HepG2 (cell line): ENCODE measurements around the gene HNRNPR. TPM values are rescaled to one million over a fixed set of nuclear protein-coding genes. Genes with fewer than 3 reads are reported as not detected.

ENCODE experiments used
- GFI1 ChIP-seq: sonication (generic); formaldehyde crosslinking; IDR thresholded peaks from 2 replicates; pipeline ENCODE4 v1.5.0; 2020; ENCODE audit warnings: missing genetic modification reagents, mild to moderate bottlenecking, borderline replicate concordance
- GLMP ChIP-seq: sonication (generic); formaldehyde crosslinking; IDR thresholded peaks from 2 replicates; pipeline ENCODE4 v1.9.0; 2021; ENCODE audit warnings: missing genetic modification reagents, mild to moderate bottlenecking, borderline replicate concordance
- HNRNPLL ChIP-seq: fragments of 200-400 bp; formaldehyde crosslinking; IDR thresholded peaks from 2 replicates; pipeline ENCODE4 v1.6.1; 2017; ENCODE audit warnings: mild to moderate bottlenecking, low read depth, low read length; ENCODE audit not compliant: poor library complexity, severe bottlenecking
- IRF1 ChIP-seq: sonication (generic); formaldehyde crosslinking; IDR thresholded peaks from 2 replicates; pipeline ENCODE4 v1.4.0; 2020; ENCODE audit warnings: low read depth, mild to moderate bottlenecking, missing genetic modification reagents
- PLSCR1 ChIP-seq: sonication (generic); formaldehyde crosslinking; IDR thresholded peaks from 2 replicates; pipeline ENCODE4 v1.5.0; 2020; ENCODE audit warnings: missing genetic modification reagents, mild to moderate bottlenecking, borderline replicate concordance
- SOX13 ChIP-seq, 3 experiments: fragments of 450-650 bp in 1 of 3; sonication (generic) in 1 of 3; formaldehyde crosslinking in 1 of 3; IDR thresholded peaks in 2 of 3; conservative IDR thresholded peaks in 1 of 3; 2 replicates each; pipeline versions ENCODE4 v1.5.0 to v1.6.1; 2016 to 2020; ENCODE audit warnings: antibody characterized with exemption in 1 of 3, mild to moderate bottlenecking in 1 of 3, missing compliant biosample characterization in 1 of 3, missing genetic modification reagents in 1 of 3, moderate library complexity in 1 of 3
- TIGD3 ChIP-seq: sonication (generic); formaldehyde crosslinking; IDR thresholded peaks from 2 replicates; pipeline ENCODE4 v1.5.1; 2020; ENCODE audit warnings: mild to moderate bottlenecking, missing genetic modification reagents, borderline replicate concordance
- ZBTB37 ChIP-seq: sonication (generic); formaldehyde crosslinking; IDR thresholded peaks from 2 replicates; pipeline ENCODE4 v1.4.0; 2020; ENCODE audit warnings: mild to moderate bottlenecking, missing genetic modification reagents
- ZFP36 ChIP-seq: fragments of 150-350 bp; IDR thresholded peaks from 2 replicates; pipeline ENCODE4 v1.6.1; 2018; ENCODE audit warnings: borderline replicate concordance, low read length, low read depth; ENCODE audit not compliant: partially characterized antibody
- ZFP41 ChIP-seq: sonication (generic); formaldehyde crosslinking; IDR thresholded peaks from 2 replicates; pipeline ENCODE4 v1.4.0; 2020; ENCODE audit warnings: mild to moderate bottlenecking, missing genetic modification reagents, borderline replicate concordance
- ZKSCAN1 ChIP-seq: fragments of 150-350 bp; IDR thresholded peaks from 2 replicates; pipeline ENCODE4 v1.6.1; 2014; ENCODE audit warnings: low read length
- ZNF343 ChIP-seq: sonication (generic); formaldehyde crosslinking; IDR thresholded peaks from 2 replicates; pipeline ENCODE4 v1.4.0; 2020; ENCODE audit warnings: mild to moderate bottlenecking, missing genetic modification reagents
- ZNF550 ChIP-seq: sonication (generic); formaldehyde crosslinking; IDR thresholded peaks from 2 replicates; pipeline ENCODE4 v1.4.0; 2020; ENCODE audit warnings: mild to moderate bottlenecking, missing genetic modification reagents, borderline replicate concordance
- ZNF616 ChIP-seq: sonication (generic); formaldehyde crosslinking; IDR thresholded peaks from 2 replicates; pipeline ENCODE4 v1.5.0; 2020; ENCODE audit warnings: low read depth, mild to moderate bottlenecking, missing genetic modification reagents
- ZNF710 ChIP-seq: sonication (generic); formaldehyde crosslinking; IDR thresholded peaks from 2 replicates; pipeline ENCODE4 v1.5.0; 2020; ENCODE audit warnings: mild to moderate bottlenecking, missing genetic modification reagents, borderline replicate concordance
- polyA plus RNA-seq, 8 experiments: library from polyadenylated mRNA; depleted of rRNA in 3 of 8; stranded (reverse) in 7 of 8; unstranded in 1 of 8; fragments of >200 nt; fragmentation: Illumina TruSeq in 4 of 8; extraction: Trizol in 4 of 8; gene quantifications; 2 replicates each; pipeline versions ENCODE4 v1.2.1 to v1.2.3, GENCODE V29; 2011 to 2016; ENCODE audit warnings: low read depth in 4 of 8, missing spikeins in 1 of 8, mixed read lengths in 1 of 8; ENCODE audit not compliant: insufficient read depth in 1 of 8
- total RNA-seq, 5 experiments: library from RNA; depleted of rRNA; stranded (reverse); fragments of >200 nt; fragmentation: Illumina TruSeq; extraction: Trizol; gene quantifications; 2 replicates each; pipeline ENCODE4 v1.2.3, GENCODE V29; 2016; ENCODE audit warnings: low read depth in 1 of 5
- TF ChIP-seq, protein P1 (sequence below): IDR thresholded peaks from 2 replicates; pipeline ENCODE4 v1.6.1; 2018; ENCODE audit warnings: missing genetic modification reagents, mild to moderate bottlenecking, missing compliant biosample characterization

Gene HNRNPR
- total and polyA plus RNA-seq, 2 of the 13 experiments (the other 11 are each of a cell fraction or from before 2014, with no cell fraction given), result 133 to 216 TPM

GRCh38 chr1:23344111-23344986 lies at the start of gene HNRNPR (continued):
- TF ChIP-seq, protein P1, sequence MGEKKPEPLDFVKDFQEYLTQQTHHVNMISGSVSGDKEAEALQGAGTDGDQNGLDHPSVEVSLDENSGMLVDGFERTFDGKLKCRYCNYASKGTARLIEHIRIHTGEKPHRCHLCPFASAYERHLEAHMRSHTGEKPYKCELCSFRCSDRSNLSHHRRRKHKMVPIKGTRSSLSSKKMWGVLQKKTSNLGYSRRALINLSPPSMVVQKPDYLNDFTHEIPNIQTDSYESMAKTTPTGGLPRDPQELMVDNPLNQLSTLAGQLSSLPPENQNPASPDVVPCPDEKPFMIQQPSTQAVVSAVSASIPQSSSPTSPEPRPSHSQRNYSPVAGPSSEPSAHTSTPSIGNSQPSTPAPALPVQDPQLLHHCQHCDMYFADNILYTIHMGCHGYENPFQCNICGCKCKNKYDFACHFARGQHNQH (CRISPR knock-in tag), result peak; percentile 81
- TF ChIP-seq IRF1 (CRISPR knock-in tag) (no peak), ZKSCAN1 (no peak), PLSCR1 (no peak), ZNF343 (CRISPR knock-in tag) (peak; percentile 61; the same call in 1 of the 2 replicates), GFI1 (CRISPR knock-in tag) (peak; percentile 37; the same call in 1 of the 2 replicates), ZNF710 (peak; percentile 69), ZBTB37 (0 out of 2 replicates have a peak, but pooled peaks have one; percentile 16), ZNF550 (CRISPR knock-in tag) (no peak), ZNF616 (no peak), GLMP (CRISPR knock-in tag) (no peak), HNRNPLL (peak; percentile 64), TIGD3 (CRISPR knock-in tag) (no peak; the same call in 1 of the 2 replicates), ZFP36 (no peak), SOX13 (IDR thresholded peaks at IDR 0.05) (no peak), SOX13 (CRISPR knock-in tag; conservative IDR thresholded peaks at IDR 0.05 in 1 of 2, IDR thresholded peaks at IDR 0.05 in 1 of 2) (0 out of 4 replicates have a peak, but pooled peaks of 1 of the 2 experiments have one; percentile 44), ZFP41 (CRISPR knock-in tag) (no peak)
